ENCODE results near the gene ZNF398. TPM values are rescaled to one million over a fixed set of nuclear protein-coding genes. Genes with fewer than 3 reads are reported as not detected.

The ZNF398 gene
- total and polyA plus RNA-seq, 8 donors: 2.4 to 8.0 (median 5.4) TPM

DNA sequence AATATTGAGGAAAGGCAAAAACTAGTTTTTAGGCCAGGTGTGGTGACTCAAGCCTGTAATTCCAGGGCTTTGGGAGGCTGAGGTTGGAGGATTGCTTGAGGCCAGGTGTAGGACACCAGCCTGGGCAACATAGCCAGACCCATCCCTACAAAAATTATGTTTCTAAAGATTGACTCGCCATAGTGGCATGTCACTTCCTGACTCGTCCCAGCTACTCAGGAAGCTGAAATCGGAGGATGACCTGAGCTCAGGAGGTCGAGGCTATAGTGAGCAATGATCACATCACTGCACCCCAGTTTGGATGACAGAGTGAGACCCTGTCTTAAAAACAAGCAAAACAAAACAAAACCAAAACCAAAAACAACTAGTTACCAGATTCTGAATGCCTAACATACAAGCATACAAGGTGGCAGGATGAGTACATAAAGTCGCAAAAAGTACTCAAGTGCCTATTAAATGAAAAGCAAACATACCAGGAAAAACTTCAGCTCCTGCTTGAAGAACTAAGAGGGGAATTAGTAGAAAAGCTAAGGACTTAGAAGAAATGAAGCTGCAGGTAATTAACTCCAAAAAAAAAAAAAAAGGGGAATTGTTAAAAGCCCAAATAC, 14.1 kb downstream of the ZNF398 start:
- H3K4me3 ChIP-seq: no peak overlapping the region
- TF ChIP-seq, protein P1, sequence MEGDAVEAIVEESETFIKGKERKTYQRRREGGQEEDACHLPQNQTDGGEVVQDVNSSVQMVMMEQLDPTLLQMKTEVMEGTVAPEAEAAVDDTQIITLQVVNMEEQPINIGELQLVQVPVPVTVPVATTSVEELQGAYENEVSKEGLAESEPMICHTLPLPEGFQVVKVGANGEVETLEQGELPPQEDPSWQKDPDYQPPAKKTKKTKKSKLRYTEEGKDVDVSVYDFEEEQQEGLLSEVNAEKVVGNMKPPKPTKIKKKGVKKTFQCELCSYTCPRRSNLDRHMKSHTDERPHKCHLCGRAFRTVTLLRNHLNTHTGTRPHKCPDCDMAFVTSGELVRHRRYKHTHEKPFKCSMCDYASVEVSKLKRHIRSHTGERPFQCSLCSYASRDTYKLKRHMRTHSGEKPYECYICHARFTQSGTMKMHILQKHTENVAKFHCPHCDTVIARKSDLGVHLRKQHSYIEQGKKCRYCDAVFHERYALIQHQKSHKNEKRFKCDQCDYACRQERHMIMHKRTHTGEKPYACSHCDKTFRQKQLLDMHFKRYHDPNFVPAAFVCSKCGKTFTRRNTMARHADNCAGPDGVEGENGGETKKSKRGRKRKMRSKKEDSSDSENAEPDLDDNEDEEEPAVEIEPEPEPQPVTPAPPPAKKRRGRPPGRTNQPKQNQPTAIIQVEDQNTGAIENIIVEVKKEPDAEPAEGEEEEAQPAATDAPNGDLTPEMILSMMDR (IDR thresholded peaks at IDR 0.05): no peak
- no peaks in the 10 kb centered on the region for H3K9me3 ChIP-seq
- H3K27me3 ChIP-seq: no peaks in the 10 kb centered on the region
- no peak for ATAC-seq
- intact Hi-C loops (cut with DNase I): no loop called here
- H3K36me3 ChIP-seq: peaks cover 0 to 12% (median 11%) of the 10 kb centered on the region in 3 donors
- no peak overlapping the region for H3K27ac ChIP-seq
- no peak for DNase-seq
- no peaks in the 10 kb centered on the region for H3K4me1 ChIP-seq
- no peak for FAIRE-seq
- WGBS, 2 donors: 81 to 89% methylated on average over 5 of the region's 5 CpGs

DNA sequence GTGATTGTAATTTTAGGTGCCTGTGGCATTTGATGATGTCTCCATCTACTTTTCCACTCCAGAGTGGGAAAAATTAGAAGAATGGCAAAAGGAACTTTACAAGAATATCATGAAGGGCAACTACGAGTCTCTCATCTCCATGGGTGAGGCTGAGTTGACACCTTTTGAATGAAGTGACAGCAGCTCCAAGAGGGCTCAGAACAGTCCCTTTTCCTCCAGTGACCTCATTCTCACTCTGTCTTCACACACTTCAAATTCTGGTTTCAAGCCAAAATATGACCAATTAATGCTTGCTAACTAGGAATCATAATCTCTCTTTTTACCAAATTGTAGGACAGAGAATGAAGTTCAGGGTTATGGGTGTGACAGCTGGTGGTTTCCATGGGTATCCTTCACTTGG, 18.9 kb downstream of the ZNF398 start:
- H3K9me3 ChIP-seq: no peaks in the 10 kb centered on the region
- H3K27ac ChIP-seq: no peak overlapping the region
- intact Hi-C loops (cut with DNase I): no loop called here
- H3K4me1 ChIP-seq: no peaks in the 10 kb centered on the region
- H3K4me3 ChIP-seq: no peak overlapping the region
- peaks cover 0 to 45% (median 23%) of the 10 kb centered on the region in 3 donors for H3K36me3 ChIP-seq
- TF ChIP-seq, protein P1 (IDR thresholded peaks at IDR 0.05): no peak
- ATAC-seq: no peak
- no peaks in the 10 kb centered on the region for H3K27me3 ChIP-seq
- WGBS, 2 donors: 78 to 80% methylated on average over 1 of the region's 1 CpG
- DNase-seq: no peak
- no peak for FAIRE-seq

DNA sequence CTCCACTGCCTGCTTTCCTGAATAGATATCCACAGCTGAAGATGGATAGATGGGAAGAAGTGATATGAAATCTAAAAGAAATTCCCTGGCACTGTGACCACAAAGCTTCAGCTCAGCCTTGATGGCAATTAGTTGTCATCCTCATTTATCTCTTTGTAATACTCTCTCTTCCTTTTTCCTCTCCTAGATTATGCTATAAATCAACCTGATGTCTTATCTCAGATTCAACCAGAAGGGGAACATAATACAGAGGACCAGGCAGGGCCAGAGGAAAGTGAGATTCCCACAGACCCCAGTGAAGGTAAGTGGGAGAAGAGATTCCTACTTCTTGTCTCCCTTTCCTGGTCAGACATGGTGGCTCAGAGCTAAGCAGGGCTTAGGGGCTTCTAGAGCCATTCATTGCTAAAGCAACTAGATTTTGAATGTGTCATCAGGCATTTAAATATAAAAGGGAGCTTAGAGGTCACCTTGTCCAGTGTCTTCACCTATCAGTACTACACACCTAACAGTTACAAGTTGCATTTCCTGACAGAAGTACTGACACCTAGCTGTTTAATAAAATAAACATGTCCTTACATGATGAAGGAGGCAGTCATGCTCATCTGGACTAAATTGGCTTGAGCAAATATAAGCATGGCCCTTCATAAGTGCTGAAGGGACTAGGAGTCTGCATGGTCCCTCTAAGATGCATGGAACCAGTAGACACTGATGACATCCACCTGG, 19.5 kb downstream of the ZNF398 start:
- Histone ChIP-seq H3K27me3 (no peaks in the 10 kb centered on the region), H3K36me3 (peaks cover 0 to 45% (median 23%) of the 10 kb centered on the region in 3 donors), H3K9me3 (no peaks in the 10 kb centered on the region), H3K4me1 (no peaks in the 10 kb centered on the region), H3K4me3 (no peak overlapping the region), H3K27ac (no peak overlapping the region)
- ATAC-seq (no peak), FAIRE-seq (no peak), DNase-seq (no peak)
- TF ChIP-seq, protein P1 (IDR thresholded peaks at IDR 0.05): no peak
- intact Hi-C loops (cut with DNase I): no loop called here

DNA sequence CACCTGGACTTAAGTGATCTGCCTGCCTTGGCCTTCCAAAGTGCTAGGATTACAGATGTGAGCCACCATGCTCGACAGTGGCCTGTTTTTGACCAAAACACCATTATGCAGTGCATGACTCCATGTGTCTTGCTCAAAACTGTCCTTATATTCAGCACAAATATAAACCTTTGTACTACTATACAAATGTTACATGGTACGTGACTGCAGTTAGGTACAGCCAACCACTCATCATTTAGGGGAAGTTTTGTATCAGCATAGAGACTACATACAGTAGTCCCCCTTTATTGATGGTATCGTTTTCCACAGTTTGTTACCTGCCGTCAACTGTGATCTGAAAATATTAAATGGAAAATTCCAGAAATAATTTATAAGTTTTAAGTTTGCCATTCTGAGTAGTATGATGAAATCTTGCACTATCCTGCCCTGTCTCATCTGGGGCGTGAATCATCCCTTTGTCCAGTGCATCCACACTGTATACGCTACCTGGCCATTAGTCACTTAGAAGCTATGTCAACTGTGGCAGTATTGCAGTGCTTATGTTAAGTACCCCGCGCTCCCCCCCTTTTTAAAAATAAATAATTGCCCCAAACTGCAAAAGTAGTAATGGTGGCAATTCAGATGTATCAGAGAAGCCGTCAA, 24.8 kb downstream of the ZNF398 start:
- DNase-seq (no peak), ATAC-seq (no peak), FAIRE-seq (no peak)
- no peaks in the 10 kb centered on the region for H3K9me3 ChIP-seq
- H3K4me1 ChIP-seq: no peaks in the 10 kb centered on the region
- peaks cover 0 to 37% (median 9%) of the 10 kb centered on the region in 3 donors for H3K36me3 ChIP-seq
- WGBS, 2 donors: 79 to 91% methylated on average over 9 of the region's 9 CpGs
- TF ChIP-seq, protein P1 (IDR thresholded peaks at IDR 0.05): no peak
- H3K27me3 ChIP-seq: no peaks in the 10 kb centered on the region
- no peak overlapping the region for H3K27ac ChIP-seq
- no peak overlapping the region for H3K4me3 ChIP-seq
- intact Hi-C loops (cut with DNase I): no loop called here

DNA sequence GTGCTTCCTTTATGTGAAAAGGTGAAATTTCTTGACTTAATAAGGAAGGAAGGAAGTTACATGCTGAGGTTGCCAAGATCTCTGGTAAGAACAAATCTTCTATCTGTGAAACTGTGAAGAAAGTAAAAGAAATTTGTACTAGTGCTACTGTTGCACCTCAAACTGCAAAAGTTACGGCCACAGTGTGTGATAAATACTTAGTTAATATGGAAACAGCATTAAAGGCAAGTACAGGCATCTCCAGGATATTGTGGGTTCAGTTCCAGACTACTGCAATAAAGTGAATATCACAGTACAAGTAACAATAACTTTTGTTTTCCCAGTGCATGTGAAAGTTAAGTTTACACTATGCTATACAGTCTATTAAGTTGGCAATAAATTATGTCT, 25.3 kb downstream of the ZNF398 start:
- Histone ChIP-seq H3K4me1 (no peaks in the 10 kb centered on the region), H3K27ac (no peak overlapping the region), H3K27me3 (no peaks in the 10 kb centered on the region), H3K36me3 (peaks cover 0 to 37% (median 5%) of the 10 kb centered on the region in 3 donors), H3K4me3 (no peak overlapping the region), H3K9me3 (no peaks in the 10 kb centered on the region)
- intact Hi-C loops (cut with DNase I): no loop called here
- TF ChIP-seq, protein P1 (IDR thresholded peaks at IDR 0.05): no peak
- FAIRE-seq (no peak), ATAC-seq (no peak), DNase-seq (no peak)
- 93 to 97% methylated on average over 1 of the region's 1 CpG for WGBS, 2 donors
